ENCODE measurements around the gene SMOC2.
"Not testable (repeated sequence)": the region's sequence is repeated elsewhere in the genome, so short reads cannot be mapped to it uniquely, and the experiment has no call there.

SMOC2 gene

GRCh38 chr6:168670401-168670985 lies 229.5 kb downstream of the SMOC2 start:
- DNase-seq: no peak

- DNase-seq: no peak
These were observed 230.3 kb downstream of the SMOC2 start for GRCh38 chr6:168671028-168671862.

- DNase-seq: no peak
These were observed 231.0 kb downstream of the SMOC2 start for GRCh38 chr6:168671863-168672546.

DNA sequence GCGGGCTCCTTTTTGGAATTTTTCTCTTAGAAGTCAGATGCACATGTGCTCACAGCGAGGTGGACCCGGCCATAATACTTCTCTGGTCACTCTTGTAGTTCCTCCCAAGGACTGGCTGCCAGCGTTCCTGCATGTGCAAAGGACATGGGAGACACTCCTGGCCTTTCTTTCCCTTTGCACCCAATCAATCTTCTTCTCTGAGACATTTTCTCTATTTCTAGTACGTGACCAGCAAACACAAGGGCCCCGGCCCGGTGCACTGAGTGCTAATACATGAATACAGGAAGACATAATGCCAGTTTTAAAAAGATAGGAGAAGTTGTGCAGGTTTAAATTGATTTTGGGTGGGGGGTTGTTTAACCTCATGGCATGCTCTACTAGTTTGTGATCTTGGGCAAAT lies 233.6 kb downstream of the SMOC2 start:
- DNase-seq: no peak

GRCh38 chr6:168675375-168675774 lies 234.4 kb downstream of the SMOC2 start:
- DNase-seq: no peak

- no peak for DNase-seq
These were observed 235.1 kb downstream of the SMOC2 start for GRCh38 chr6:168675933-168676551.

DNA sequence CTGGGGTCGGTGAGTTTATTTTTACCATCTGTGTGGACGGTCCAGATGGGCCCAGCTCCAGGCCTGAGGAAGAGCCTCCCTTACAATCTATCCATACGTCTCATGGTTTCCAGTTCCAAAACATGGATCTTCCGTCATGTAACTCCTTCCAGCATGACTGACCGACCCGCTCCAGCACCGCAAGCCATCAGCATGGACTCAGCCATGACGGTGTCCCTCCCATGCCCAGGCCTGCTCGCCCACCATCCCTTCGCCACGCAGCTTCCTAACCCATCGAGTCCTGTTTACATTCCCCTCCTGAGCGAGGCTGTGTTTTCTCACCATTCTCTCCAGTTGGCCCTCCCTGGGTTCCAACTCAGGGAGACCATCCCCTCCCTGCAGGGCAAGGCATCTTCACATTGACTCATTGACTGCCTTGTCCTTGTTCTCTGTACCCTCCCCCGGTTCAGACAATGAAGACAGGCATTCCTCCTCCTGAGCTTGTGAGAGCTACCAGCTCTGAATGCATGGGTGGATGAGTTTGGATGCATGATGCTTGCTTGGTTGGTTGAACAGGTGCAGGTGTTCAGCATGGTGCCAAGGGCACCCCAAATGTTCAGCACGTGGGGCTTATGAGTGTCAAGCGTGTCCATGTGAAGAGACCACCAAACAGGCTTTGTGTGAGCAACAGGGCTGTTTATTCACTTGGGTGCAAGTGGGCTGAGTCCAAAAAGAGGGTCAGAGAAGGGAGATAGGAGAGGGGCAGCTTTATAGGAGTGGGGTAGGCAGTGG lies 235.8 kb downstream of the SMOC2 start:
- DNase-seq: no peak

DNA sequence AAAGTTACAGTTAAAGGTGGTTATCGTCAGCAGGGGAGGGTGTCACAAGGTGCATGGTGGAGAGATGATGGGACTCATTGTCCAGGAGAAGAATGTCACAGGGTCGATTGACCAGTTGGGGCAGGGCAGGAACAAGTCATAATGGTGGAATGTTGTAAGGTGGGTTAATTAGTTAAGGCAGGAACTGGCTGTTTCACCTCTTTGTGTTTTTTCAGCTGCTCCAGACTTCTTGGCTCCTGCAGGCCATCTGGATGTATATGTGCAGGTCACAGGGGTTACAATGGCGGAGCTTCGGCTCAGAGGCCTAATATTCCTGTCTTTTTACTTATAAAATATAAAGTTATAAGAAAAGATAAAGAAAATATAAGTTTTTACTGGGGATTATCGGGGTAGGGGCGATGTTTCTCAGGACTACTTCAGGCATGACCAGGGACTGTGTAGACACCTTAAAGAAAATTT lies 236.4 kb downstream of the SMOC2 start:
- not testable (repeated sequence) for DNase-seq

- DNase-seq: no peak
These were observed 237.1 kb downstream of the SMOC2 start for GRCh38 chr6:168678077-168678476.

- no peak for DNase-seq
These were observed 237.6 kb downstream of the SMOC2 start for GRCh38 chr6:168678588-168678987.

- no peak for DNase-seq
These were observed 240.8 kb downstream of the SMOC2 start for GRCh38 chr6:168681748-168682147.

DNA sequence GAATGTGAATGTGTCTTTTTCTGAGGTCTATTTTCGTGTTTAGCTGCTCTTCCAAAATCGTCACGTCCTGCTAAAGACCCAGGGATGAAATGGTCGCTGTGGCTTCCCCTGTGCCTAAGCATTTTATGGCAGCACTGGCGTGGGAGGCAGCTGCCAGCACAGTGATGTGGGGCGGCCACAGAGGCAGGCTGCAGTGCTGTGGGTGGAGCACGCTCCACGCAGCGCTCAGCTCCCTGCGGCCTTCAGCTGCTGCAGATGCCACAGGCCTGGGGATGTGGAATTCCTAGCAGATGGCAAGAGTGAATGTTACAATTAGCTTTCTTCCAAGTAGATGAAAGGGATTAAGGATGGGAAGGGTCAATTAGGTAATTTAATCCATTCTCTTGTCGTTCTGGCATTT lies 242.6 kb downstream of the SMOC2 start:
- no peak for DNase-seq

DNA sequence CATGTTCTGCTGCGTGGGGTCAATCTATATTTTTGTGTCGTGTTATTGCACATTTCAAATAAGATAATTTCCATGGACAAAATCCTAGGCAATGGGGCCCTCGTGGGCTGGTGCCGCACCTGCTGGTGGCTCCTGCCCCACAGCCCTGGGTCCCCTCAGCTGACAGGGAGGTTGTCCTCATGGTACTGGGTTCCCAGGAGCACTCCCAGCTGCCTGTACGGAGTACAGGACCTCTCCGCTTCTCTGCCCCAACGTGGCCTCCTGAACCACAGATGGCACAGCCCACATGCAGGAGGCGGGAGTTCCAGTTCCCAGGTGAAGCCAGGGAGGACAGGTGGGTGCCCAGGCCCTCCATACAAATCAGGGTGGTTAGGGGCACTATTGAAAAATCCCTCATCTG lies 243.5 kb downstream of the SMOC2 start:
- no peak for DNase-seq

- no peak for DNase-seq
These were observed 243.9 kb downstream of the SMOC2 start for GRCh38 chr6:168684906-168685305.

DNA sequence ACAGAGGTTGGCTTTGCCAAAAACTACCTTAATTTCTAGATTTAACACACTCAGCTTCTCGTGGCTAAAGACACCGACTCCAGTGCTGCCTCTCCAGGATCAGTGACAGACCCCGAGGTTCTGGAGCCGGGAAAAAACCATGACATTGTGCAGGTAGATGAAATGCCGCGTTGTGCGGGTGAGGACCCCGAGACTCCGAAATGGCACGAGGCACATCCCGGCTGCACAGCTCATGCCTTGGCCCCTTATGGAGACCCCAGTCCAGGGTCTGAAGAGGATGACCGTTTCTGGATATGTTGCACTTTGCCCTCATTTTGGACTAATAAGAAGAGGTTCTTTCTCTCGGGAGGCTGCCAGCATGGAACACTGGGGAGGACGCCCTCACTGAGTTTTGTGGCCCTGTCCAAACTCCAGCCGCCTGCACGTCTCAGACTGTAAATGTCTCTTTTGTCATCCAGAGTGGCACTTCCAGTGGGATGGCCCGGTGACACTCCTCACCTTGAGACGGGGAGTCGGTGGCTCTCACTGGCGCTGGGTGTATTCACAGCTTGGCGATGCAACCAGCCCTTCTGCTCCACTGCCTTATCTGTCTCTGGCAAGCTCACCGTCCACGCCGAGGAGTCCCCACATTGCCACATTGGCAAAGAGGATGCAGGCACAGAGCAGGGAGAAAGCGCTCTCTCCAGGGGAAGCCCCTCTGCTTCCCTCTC lies 245.2 kb downstream of the SMOC2 start:
- DNase-seq: no peak

- no peak for DNase-seq
These were observed 246.1 kb downstream of the SMOC2 start for GRCh38 chr6:168686831-168687730.

DNA sequence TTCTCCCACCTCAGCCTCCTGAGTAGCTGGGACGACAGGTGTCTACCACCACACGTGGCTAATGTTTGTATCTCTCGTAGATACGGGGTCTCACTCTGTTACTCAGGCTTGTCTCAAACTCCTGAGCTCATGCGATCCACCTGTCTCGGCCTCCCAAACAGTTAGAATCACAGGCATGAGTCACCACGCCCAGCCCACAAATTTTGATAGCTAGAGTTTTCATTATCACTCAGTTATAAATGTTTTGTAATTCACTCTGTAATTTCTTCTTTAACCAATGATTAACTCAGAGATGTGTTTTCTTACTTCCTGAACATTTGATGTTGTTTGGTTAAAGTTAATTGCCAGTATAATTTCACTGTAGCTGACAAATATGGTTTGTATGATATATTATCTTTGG lies 249.3 kb downstream of the SMOC2 start:
- no peak for DNase-seq

GRCh38 chr6:168691774-168692173 lies 250.8 kb downstream of the SMOC2 start:
- no peak for DNase-seq

GRCh38 chr6:168692193-168692914 lies 251.4 kb downstream of the SMOC2 start:
- DNase-seq: no peak

- DNase-seq: not testable (repeated sequence)
These were observed 251.9 kb downstream of the SMOC2 start for GRCh38 chr6:168692915-168693257.
